Hepatocyte (in vitro differentiated cells): ENCODE results near the gene CIZ1.

Experiments used
- CTCF ChIP-seq: fragments of 200-600 bp; sonication (generic); IDR thresholded peaks from 2 replicates; pipeline ENCODE4 v1.5.1; 2016; ENCODE audit warnings: antibody characterized with exemption, mild to moderate bottlenecking; ENCODE audit not compliant: poor library complexity
- EZH2 ChIP-seq: fragments of 200-600 bp; sonication (generic); IDR thresholded peaks from 2 replicates; pipeline ENCODE4 v1.6.1; 2016; ENCODE audit warnings: antibody characterized with exemption, mild to moderate bottlenecking, borderline replicate concordance
- EZH2phosphoT487 ChIP-seq: fragments of 200-600 bp; sonication (generic); IDR thresholded peaks from one replicate; pipeline ENCODE4 v1.6.1; 2018; ENCODE audit warnings: antibody characterized with exemption, mild to moderate bottlenecking, low read depth, moderate library complexity; ENCODE audit not compliant: unreplicated experiment, severe bottlenecking

GRCh38 chr9:128146591-128147120, 44.7 kb downstream of the CIZ1 start:
- no peak for TF ChIP-seq CTCF
- TF ChIP-seq EZH2phosphoT487 = no peak
- TF ChIP-seq EZH2 = no peak
